Measurements from ENCODE around the gene CRLF1. TPM values are rescaled to one million over a fixed set of nuclear protein-coding genes. Genes with fewer than 3 reads are reported as not detected.

Gene CRLF1
- polyA plus RNA-seq, 3 donors = 0.19 TPM; not detected in 2

DNA sequence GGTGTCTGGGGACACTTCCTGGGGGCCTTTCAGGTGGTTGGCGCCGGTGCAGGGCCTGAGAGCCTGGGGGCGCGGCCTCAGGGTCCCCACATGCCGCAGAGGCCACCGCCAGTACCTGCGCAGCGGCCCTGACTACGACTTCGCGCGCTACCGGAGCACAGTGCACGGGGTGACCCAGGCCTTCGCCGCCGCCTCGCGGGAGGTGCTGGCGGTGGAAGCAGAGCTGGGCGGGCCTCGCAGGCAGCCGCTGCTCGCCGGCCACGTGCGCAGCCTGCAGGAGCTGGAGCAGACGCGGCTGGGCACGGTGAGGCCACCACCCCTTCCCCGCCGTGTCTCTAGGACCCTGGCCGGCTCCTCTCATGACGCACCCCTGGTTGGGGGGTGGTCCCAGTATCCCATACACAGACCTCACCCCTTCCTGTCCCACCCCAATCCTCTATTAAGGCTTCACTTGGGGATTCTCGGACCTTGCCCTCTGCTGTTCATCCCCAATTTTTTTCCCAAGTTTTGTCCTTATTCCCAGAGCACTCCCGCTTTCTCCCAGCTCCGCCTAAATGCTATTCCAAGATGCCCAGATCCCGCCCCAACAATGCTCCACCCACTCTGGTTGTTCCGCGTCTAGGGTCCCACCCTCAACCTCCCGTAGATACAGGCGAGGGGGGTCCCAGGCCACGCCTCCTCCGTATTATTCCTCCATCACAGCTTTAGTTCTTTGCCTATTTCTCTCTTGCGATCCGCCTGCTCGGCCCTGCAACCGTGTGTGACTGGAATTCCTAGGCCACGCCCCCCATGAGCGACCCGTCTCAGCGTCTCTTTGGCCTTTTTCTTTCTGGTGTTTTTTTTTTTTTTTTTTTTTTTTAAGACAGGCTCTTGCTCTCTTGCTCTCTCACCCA is 17.0 kb downstream of the CRLF1 start:
- peak overlapping the region; percentile 76 for H3K9ac ChIP-seq (ENCODE audit: insufficient read depth, low read length, poor library complexity, severe bottlenecking)
- peaks cover 10 to 21% of the 10 kb centered on the region in 2 donors for H3K36me3 Mint-ChIP-seq

More for the DNA sequence above, 17.0 kb downstream of the CRLF1 start:
- peak; percentile 49 to 63 (median 50) for DNase-seq
- Histone ChIP-seq H3K27ac (ENCODE audit: low read depth in 1 of 2, low read length in 2 of 2) (peak overlapping the region; percentile 56 to 84), H3K27me3 (ENCODE audit: control insufficient read depth in 2 of 2, insufficient read depth in 2 of 2, low read length in 2 of 2) (peaks cover 0 to 7% of the 10 kb centered on the region in 2 donors), H3K36me3 (replicated peaks in 1 of 2; ENCODE audit: control insufficient read depth in 1 of 2, insufficient read depth in 2 of 2, low read length in 2 of 2) (peaks cover 7 to 8% of the 10 kb centered on the region in 2 donors), H3K9me3 (replicated peaks in 1 of 2; ENCODE audit: control insufficient read depth in 1 of 2, insufficient read depth in 1 of 2, low read length in 2 of 2) (no peaks in the 10 kb centered on the region), H3K4me2 (replicated peaks; ENCODE audit: extremely low read depth, low read length, poor library complexity, severe bottlenecking) (peak overlapping the region; percentile 99), H2AFZ (ENCODE audit: insufficient read depth, low read depth, low read length, poor library complexity, severe bottlenecking) (peak overlapping the region; percentile 91), H4K20me1 (ENCODE audit: insufficient read depth, low read length) (peaks cover 30% of the 10 kb centered on the region), H3K4me3 (replicated peaks in 1 of 3; ENCODE audit: low read depth in 2 of 3, low read length in 3 of 3) (peak overlapping the region; percentile 65 to 92 (median 69)), H3K4me1 (ENCODE audit: control insufficient read depth in 1 of 2, insufficient read depth in 2 of 2, low read length in 2 of 2) (peaks cover 38 to 60% of the 10 kb centered on the region in 2 donors), H3K79me2 (ENCODE audit: insufficient read depth, low read length) (peaks cover 8% of the 10 kb centered on the region)
- peaks cover 45% of the 10 kb centered on the region for H3K4me1 Mint-ChIP-seq
- peak overlapping the region; percentile 65 to 91 (median 84) for H3K27ac Mint-ChIP-seq
- intact Hi-C loops (cut with micrococcal nuclease) = loop anchor here (5.0 to 10.0 kb wide), 2 partner anchors 127 to 135 kb away; no protein-coding TSS in a partner anchor
- peaks cover 0 to 3% (median 0%) of the 10 kb centered on the region in 7 donors for H3K9me3 Mint-ChIP-seq
- TF ChIP-seq, protein P1, sequence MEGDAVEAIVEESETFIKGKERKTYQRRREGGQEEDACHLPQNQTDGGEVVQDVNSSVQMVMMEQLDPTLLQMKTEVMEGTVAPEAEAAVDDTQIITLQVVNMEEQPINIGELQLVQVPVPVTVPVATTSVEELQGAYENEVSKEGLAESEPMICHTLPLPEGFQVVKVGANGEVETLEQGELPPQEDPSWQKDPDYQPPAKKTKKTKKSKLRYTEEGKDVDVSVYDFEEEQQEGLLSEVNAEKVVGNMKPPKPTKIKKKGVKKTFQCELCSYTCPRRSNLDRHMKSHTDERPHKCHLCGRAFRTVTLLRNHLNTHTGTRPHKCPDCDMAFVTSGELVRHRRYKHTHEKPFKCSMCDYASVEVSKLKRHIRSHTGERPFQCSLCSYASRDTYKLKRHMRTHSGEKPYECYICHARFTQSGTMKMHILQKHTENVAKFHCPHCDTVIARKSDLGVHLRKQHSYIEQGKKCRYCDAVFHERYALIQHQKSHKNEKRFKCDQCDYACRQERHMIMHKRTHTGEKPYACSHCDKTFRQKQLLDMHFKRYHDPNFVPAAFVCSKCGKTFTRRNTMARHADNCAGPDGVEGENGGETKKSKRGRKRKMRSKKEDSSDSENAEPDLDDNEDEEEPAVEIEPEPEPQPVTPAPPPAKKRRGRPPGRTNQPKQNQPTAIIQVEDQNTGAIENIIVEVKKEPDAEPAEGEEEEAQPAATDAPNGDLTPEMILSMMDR (IDR thresholded peaks at IDR 0.05) = no peak
- peak overlapping the region; percentile 78 to 89 for H3K4me3 Mint-ChIP-seq
- 18% methylated on average over 48 of the region's 52 CpGs for WGBS (ENCODE audit: insufficient coverage)
- H3K27me3 Mint-ChIP-seq (ENCODE audit: low read depth in 3 of 3) = peaks cover 4 to 15% (median 14%) of the 10 kb centered on the region in 3 donors

All from CD14-positive monocyte (primary cell).